ENCODE data around the gene C1QTNF9B. TPM values are rescaled to one million over a fixed set of nuclear protein-coding genes. Genes with fewer than 3 reads are reported as not detected.
"Not testable (repeated sequence)": the region's sequence is repeated elsewhere in the genome, so short reads cannot be mapped to it uniquely, and the experiment has no call there.

The C1QTNF9B gene
- not detected for total RNA-seq
- polyA plus RNA-seq = not detected

DNA sequence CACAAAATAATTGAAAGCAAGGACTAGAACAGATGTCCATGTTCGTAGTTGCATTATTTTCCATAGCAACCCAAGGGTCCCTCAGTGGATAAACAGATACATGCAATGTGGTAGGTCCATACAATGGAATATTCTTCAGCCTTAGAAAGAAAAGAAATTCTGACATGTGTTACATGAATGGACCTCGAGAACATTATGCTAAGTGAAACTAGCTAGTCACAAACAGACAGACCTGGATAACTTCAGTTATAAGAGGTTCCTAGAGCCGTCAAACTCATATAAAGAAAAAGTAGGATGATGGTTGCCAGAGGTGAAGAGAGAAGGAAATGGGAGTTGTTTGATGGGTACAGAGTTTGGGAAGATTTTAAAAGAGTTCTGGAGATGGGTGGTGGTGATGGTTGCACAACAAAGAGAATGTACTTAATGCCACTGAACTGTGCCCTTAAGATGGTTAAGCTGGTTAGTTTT lies at the start of gene C1QTNF9B:
TSS of gene C1QTNF9B (minus strand) at position 51 of the 468 bp plus-strand sequence.
- not testable (repeated sequence) for DNase-seq; H3K4me3 ChIP-seq (ENCODE audit: low read depth, low read length); H3K4me3 Mint-ChIP-seq; H3K4me1 ChIP-seq (ENCODE audit: control insufficient read depth, insufficient read depth, low read length, poor library complexity, severe bottlenecking); H3K9me3 Mint-ChIP-seq; H3K4me1 Mint-ChIP-seq; ATAC-seq (ENCODE audit: low read depth in 2 of 2); H3K27ac Mint-ChIP-seq; H3K27ac ChIP-seq (ENCODE audit: insufficient read depth, low read length, poor library complexity, severe bottlenecking); H3K9me3 ChIP-seq (ENCODE audit: control insufficient read depth in 2 of 2, low read length in 2 of 2); H3K36me3 ChIP-seq (ENCODE audit: control insufficient read depth, insufficient read depth, low read length); H3K36me3 Mint-ChIP-seq
- H3K27me3 Mint-ChIP-seq = peaks cover 34% of the 10 kb centered on the region
- H3K27me3 ChIP-seq (ENCODE audit: control insufficient read depth, insufficient read depth, low read length) = peaks cover 15% of the 10 kb centered on the region

DNA sequence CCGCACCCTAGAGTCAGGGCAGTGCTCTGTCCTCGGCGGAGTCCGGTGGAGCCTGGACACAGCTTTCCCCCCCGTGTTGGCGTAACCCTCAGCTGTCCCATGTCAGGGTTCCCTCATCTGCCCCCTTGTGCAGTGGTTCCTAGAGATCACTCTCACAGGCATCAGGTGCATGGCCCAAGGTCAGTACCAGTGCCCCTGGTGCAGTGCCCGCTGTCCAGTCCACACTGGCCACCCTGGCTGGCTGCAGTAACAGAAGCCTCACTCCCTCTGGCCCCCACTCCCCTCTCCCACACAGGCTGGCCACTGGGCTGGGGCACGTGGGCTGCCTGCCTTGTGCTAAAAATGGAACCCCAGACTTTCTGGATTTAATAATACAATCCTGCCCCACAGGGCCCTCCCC lies 49.6 kb upstream of the C1QTNF9B start:
- Mint-ChIP-seq H3K27me3 (peaks cover 20% of the 10 kb centered on the region), H3K27ac (no peak overlapping the region), H3K4me1 (no peaks in the 10 kb centered on the region), H3K9me3 (peaks cover 0 to 2% (median 0%) of the 10 kb centered on the region in 7 donors), H3K36me3 (no peaks in the 10 kb centered on the region), H3K4me3 (no peak overlapping the region)
- no peaks in the 10 kb centered on the region for H3K4me1 ChIP-seq (ENCODE audit: control insufficient read depth, insufficient read depth, low read length, poor library complexity, severe bottlenecking)
- H3K27me3 ChIP-seq (ENCODE audit: control insufficient read depth, insufficient read depth, low read length) = no peaks in the 10 kb centered on the region
- ATAC-seq (ENCODE audit: low read depth in 2 of 2) (no peak), DNase-seq (no peak)
- no peak overlapping the region for H3K27ac ChIP-seq (ENCODE audit: insufficient read depth, low read length, poor library complexity, severe bottlenecking)
- no peaks in the 10 kb centered on the region for H3K9me3 ChIP-seq (ENCODE audit: control insufficient read depth in 2 of 2, low read length in 2 of 2)
- H3K36me3 ChIP-seq (ENCODE audit: control insufficient read depth, insufficient read depth, low read length) = no peaks in the 10 kb centered on the region
- no peak overlapping the region for H3K4me3 ChIP-seq (ENCODE audit: low read depth, low read length)

DNA sequence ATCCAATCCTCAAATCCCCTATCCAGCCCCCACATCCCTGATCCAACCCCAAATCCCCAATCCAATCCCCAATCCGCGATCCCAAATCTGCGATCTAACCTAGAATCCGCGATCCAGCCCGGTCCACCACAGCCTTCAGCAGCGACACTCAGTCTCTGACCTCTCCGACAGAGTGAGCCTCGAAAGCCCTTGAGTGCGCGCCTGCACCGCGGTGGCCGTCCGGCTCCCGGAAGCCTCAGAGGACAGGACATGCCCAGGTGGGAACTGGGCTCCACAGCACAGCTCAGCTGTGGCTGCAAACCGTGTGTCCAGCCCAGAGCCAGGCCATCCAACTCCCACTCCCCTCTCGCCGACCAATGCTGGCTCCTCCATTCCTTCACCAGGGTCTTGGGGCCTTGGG lies 48.8 kb upstream of the C1QTNF9B start:
- no peaks in the 10 kb centered on the region for H3K27me3 ChIP-seq (ENCODE audit: control insufficient read depth, insufficient read depth, low read length)
- DNase-seq (no peak), ATAC-seq (ENCODE audit: low read depth in 2 of 2) (no peak)
- no peaks in the 10 kb centered on the region for H3K36me3 ChIP-seq (ENCODE audit: control insufficient read depth, insufficient read depth, low read length)
- no peaks in the 10 kb centered on the region for H3K36me3 Mint-ChIP-seq
- H3K27me3 Mint-ChIP-seq = peaks cover 23% of the 10 kb centered on the region
- no peaks in the 10 kb centered on the region for H3K4me1 Mint-ChIP-seq
- peaks cover 0 to 2% (median 0%) of the 10 kb centered on the region in 7 donors for H3K9me3 Mint-ChIP-seq
- H3K27ac Mint-ChIP-seq = no peak overlapping the region
- H3K4me3 ChIP-seq (ENCODE audit: low read depth, low read length) = no peak overlapping the region
- H3K9me3 ChIP-seq (ENCODE audit: control insufficient read depth in 2 of 2, low read length in 2 of 2) = no peaks in the 10 kb centered on the region
- H3K4me3 Mint-ChIP-seq = no peak overlapping the region
- H3K27ac ChIP-seq (ENCODE audit: insufficient read depth, low read length, poor library complexity, severe bottlenecking) = no peak overlapping the region
- no peaks in the 10 kb centered on the region for H3K4me1 ChIP-seq (ENCODE audit: control insufficient read depth, insufficient read depth, low read length, poor library complexity, severe bottlenecking)

DNA sequence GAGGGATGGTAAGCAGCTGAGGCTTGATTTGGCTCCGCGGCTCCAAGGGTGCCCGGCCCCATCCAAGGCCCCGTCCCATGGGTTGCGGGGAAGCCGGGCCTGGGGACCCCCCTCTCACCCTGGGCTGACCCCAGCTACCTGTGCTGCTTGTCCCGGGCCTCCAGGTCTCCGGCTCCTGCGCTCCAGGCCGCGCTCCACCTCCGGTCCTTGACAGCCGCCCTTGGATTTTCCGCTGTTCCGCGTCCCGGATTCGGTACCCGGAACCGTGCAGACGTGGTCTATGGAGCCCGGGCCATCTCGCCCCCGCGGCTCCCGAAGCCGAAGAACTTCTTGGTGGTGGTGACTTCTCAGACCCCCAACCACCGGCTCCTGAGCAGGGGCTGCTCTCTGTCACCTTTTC lies 48.3 kb upstream of the C1QTNF9B start:
- no peak overlapping the region for H3K27ac ChIP-seq (ENCODE audit: insufficient read depth, low read length, poor library complexity, severe bottlenecking)
- no peaks in the 10 kb centered on the region for H3K27me3 ChIP-seq (ENCODE audit: control insufficient read depth, insufficient read depth, low read length)
- Mint-ChIP-seq H3K27ac (no peak overlapping the region), H3K27me3 (peaks cover 24% of the 10 kb centered on the region), H3K9me3 (peaks cover 0 to 2% (median 0%) of the 10 kb centered on the region in 7 donors), H3K36me3 (no peaks in the 10 kb centered on the region), H3K4me1 (no peaks in the 10 kb centered on the region), H3K4me3 (no peak overlapping the region)
- no peak for DNase-seq
- H3K4me1 ChIP-seq (ENCODE audit: control insufficient read depth, insufficient read depth, low read length, poor library complexity, severe bottlenecking) = no peaks in the 10 kb centered on the region
- H3K4me3 ChIP-seq (ENCODE audit: low read depth, low read length) = no peak overlapping the region
- no peaks in the 10 kb centered on the region for H3K9me3 ChIP-seq (ENCODE audit: control insufficient read depth in 2 of 2, low read length in 2 of 2)
- H3K36me3 ChIP-seq (ENCODE audit: control insufficient read depth, insufficient read depth, low read length) = no peaks in the 10 kb centered on the region
- no peak for ATAC-seq (ENCODE audit: low read depth in 2 of 2)

DNA sequence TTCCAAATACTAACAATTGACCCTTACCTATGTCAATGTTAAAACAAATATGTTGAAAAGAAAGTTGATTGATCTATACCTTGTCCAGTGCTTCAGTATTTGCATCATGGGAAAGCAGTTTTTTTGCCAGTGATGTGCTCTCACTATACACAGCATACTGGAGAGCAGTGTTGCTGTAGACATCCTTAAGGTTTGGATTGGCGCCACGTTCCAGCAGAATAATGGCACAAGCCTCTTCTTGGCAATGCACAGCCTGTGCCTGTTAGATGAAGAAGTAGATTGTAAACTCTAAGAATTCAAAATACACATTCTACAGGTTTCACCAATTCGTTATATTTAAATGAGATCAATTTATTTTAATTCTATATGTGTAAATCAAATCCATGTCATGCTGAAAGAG lies 43.9 kb upstream of the C1QTNF9B start:
- Mint-ChIP-seq H3K4me1 (no peaks in the 10 kb centered on the region), H3K9me3 (peaks cover 0 to 12% (median 3%) of the 10 kb centered on the region in 7 donors), H3K36me3 (no peaks in the 10 kb centered on the region), H3K4me3 (no peak overlapping the region), H3K27ac (no peak overlapping the region), H3K27me3 (peaks cover 50% of the 10 kb centered on the region)
- Histone ChIP-seq H3K36me3 (ENCODE audit: control insufficient read depth, insufficient read depth, low read length) (no peaks in the 10 kb centered on the region), H3K4me3 (ENCODE audit: low read depth, low read length) (no peak overlapping the region), H3K27me3 (ENCODE audit: control insufficient read depth, insufficient read depth, low read length) (peaks cover 11% of the 10 kb centered on the region), H3K9me3 (ENCODE audit: control insufficient read depth in 2 of 2, low read length in 2 of 2) (no peaks in the 10 kb centered on the region), H3K27ac (ENCODE audit: insufficient read depth, low read length, poor library complexity, severe bottlenecking) (no peak overlapping the region), H3K4me1 (ENCODE audit: control insufficient read depth, insufficient read depth, low read length, poor library complexity, severe bottlenecking) (no peaks in the 10 kb centered on the region)
- ATAC-seq (ENCODE audit: low read depth in 2 of 2) = no peak
- DNase-seq = no peak

DNA sequence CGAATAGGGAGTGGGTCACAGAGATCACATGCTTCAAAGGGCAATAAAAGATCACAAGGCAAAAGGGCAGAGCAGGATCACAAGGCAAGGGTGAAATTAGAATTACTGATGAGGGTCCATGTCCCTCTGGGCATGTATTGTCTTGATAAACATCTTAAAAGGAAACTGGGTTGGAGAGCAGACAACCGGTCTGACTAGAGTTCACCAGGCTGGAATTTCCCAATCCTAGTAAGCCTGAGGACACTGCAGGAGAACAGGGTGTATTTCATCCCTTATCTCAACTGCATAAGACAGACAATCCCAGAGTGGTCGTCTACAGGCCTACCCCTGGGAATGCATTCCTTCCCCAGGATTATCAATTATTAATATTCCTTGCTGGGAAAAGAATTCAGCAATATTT lies 42.4 kb upstream of the C1QTNF9B start:
- not testable (repeated sequence) for H3K36me3 Mint-ChIP-seq; H3K4me3 Mint-ChIP-seq; H3K4me3 ChIP-seq (ENCODE audit: low read depth, low read length); ATAC-seq (ENCODE audit: low read depth in 2 of 2); H3K27ac Mint-ChIP-seq; DNase-seq; H3K4me1 Mint-ChIP-seq; H3K27ac ChIP-seq (ENCODE audit: insufficient read depth, low read length, poor library complexity, severe bottlenecking); H3K36me3 ChIP-seq (ENCODE audit: control insufficient read depth, insufficient read depth, low read length); H3K4me1 ChIP-seq (ENCODE audit: control insufficient read depth, insufficient read depth, low read length, poor library complexity, severe bottlenecking); H3K9me3 ChIP-seq (ENCODE audit: control insufficient read depth in 2 of 2, low read length in 2 of 2)
- Mint-ChIP-seq H3K9me3 (peaks cover 0 to 12% (median 3%) of the 10 kb centered on the region in 7 donors), H3K27me3 (peaks cover 50% of the 10 kb centered on the region)
- peaks cover 15% of the 10 kb centered on the region for H3K27me3 ChIP-seq (ENCODE audit: control insufficient read depth, insufficient read depth, low read length)

DNA sequence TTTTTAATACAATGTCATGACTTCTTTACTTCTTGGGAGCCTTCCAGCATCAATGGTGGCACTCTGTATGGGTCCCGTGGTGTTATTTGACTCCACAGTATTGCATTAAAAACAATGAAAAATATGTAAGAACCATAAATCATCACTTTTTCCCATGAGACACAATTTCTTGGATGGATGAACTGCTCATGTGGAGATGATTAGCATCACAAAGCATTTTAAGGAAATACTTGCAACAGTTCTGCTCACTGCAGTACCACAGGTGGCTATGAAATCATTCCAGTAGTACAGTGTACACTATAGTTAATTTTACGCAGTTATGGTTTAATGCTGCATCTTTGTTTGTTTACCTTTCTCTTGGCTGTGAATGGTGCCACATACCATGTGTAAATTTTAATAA lies 37.2 kb upstream of the C1QTNF9B start:
- Mint-ChIP-seq H3K36me3 (no peaks in the 10 kb centered on the region), H3K4me1 (no peaks in the 10 kb centered on the region), H3K27me3 (peaks cover 47% of the 10 kb centered on the region), H3K9me3 (peaks cover 0 to 10% (median 5%) of the 10 kb centered on the region in 7 donors), H3K27ac (no peak overlapping the region), H3K4me3 (no peak overlapping the region)
- Histone ChIP-seq H3K4me3 (ENCODE audit: low read depth, low read length) (no peak overlapping the region), H3K36me3 (ENCODE audit: control insufficient read depth, insufficient read depth, low read length) (no peaks in the 10 kb centered on the region), H3K4me1 (ENCODE audit: control insufficient read depth, insufficient read depth, low read length, poor library complexity, severe bottlenecking) (no peaks in the 10 kb centered on the region), H3K27ac (ENCODE audit: insufficient read depth, low read length, poor library complexity, severe bottlenecking) (no peak overlapping the region), H3K9me3 (ENCODE audit: control insufficient read depth in 2 of 2, low read length in 2 of 2) (no peaks in the 10 kb centered on the region), H3K27me3 (ENCODE audit: control insufficient read depth, insufficient read depth, low read length) (peaks cover 25% of the 10 kb centered on the region)
- no peak for DNase-seq
- ATAC-seq (ENCODE audit: low read depth in 2 of 2) = no peak

DNA sequence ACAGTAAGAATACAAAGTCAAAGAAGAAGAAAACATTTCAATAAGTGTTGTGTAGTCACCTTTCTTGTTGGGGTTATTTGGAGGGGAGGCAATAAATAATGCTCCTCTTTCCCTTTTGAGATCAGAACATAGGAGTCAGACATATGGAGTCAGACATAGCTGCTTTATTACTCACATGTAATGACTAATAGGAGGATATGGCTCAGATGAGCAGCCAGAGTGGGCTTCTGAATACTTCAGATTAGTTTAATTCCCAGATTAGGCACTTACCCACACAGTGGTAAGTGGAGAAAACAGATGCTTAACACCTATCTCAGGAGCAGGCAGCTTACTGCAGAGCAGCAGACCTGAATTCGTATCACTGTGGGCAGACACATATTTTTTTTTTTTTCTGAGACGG lies 31.7 kb upstream of the C1QTNF9B start:
- Mint-ChIP-seq H3K9me3 (peaks cover 0 to 2% (median 0%) of the 10 kb centered on the region in 7 donors), H3K27ac (no peak overlapping the region), H3K4me3 (no peak overlapping the region), H3K4me1 (no peaks in the 10 kb centered on the region), H3K36me3 (no peaks in the 10 kb centered on the region), H3K27me3 (peaks cover 39% of the 10 kb centered on the region)
- no peak for DNase-seq
- Histone ChIP-seq H3K27ac (ENCODE audit: insufficient read depth, low read length, poor library complexity, severe bottlenecking) (no peak overlapping the region), H3K36me3 (ENCODE audit: control insufficient read depth, insufficient read depth, low read length) (no peaks in the 10 kb centered on the region), H3K4me3 (ENCODE audit: low read depth, low read length) (no peak overlapping the region), H3K27me3 (ENCODE audit: control insufficient read depth, insufficient read depth, low read length) (peaks cover 13% of the 10 kb centered on the region), H3K9me3 (ENCODE audit: control insufficient read depth in 2 of 2, low read length in 2 of 2) (no peaks in the 10 kb centered on the region), H3K4me1 (ENCODE audit: control insufficient read depth, insufficient read depth, low read length, poor library complexity, severe bottlenecking) (no peaks in the 10 kb centered on the region)
- no peak for ATAC-seq (ENCODE audit: low read depth in 2 of 2)

Measured in CD4-positive, CD25-positive, alpha-beta regulatory T cell (primary cell).